Superior temporal gyrus (tissue), 1 donor: ENCODE results near the gene FAM81B.
"Not testable (repeated sequence)": the region's sequence is repeated elsewhere in the genome, so short reads cannot be mapped to it uniquely, and the experiment has no call there.

Source experiments
- DNase-seq: peaks from one replicate; pipeline ENCODE4 v3.0.0-alpha.2; 2016; ENCODE audit errors: extremely low spot score

The FAM81B gene

DNA sequence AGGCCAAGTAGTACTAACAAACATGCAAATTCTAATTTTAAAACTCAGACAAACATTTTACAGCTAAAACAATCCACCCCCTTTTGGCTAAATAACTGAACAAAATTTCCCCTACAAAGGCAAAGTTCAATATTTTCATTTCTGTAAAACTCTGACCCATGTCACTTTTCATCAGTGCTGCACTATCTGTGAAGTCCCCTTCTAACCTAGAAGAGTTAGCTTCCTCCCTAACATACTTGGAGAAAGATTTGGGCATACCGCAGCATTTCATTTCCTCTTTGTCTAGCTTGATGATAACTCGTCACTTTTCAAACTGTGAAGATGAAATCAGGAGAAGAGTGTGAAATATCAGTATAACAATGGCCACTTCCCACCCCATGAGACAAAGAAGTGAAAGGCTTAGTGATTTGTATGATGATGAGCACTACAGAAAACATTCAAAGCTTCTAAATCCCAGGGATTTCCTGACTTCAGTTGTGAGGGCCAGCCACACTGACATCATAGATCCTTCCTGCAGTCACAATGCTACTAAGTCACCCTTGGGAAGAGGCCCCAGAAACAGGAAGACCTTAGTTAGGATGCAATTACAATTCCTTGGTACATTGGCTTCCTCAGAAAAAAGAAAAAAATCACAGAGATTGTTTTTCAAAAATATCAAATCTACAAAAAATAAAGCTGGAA, at the start of gene FAM81B:
Gene FAM81B, plus strand, starts transcription at position 555 of the 681 bp plus-strand sequence. Its CDS starts 24 bp downstream, at position 579.
- DNase-seq = no peak

DNA sequence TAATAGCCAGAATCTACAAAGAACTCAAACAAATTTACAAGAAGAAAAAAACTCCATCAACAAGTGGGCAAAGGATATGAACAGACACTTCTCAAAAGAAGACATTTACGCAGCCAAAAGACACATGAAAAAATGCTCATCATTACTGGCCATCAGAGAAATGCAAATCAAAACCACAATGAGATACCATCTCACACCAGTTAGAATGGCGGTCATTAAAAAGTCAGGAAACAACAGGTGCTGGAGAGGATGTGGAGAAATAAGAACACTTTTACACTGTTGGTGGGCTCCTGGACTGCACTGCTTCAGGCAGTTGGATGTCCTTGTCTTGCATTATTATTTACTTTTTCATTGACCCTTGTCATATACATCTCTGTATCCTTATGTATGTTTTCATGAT, 49.7 kb upstream of the FAM81B start:
- not testable (repeated sequence) for DNase-seq

DNA sequence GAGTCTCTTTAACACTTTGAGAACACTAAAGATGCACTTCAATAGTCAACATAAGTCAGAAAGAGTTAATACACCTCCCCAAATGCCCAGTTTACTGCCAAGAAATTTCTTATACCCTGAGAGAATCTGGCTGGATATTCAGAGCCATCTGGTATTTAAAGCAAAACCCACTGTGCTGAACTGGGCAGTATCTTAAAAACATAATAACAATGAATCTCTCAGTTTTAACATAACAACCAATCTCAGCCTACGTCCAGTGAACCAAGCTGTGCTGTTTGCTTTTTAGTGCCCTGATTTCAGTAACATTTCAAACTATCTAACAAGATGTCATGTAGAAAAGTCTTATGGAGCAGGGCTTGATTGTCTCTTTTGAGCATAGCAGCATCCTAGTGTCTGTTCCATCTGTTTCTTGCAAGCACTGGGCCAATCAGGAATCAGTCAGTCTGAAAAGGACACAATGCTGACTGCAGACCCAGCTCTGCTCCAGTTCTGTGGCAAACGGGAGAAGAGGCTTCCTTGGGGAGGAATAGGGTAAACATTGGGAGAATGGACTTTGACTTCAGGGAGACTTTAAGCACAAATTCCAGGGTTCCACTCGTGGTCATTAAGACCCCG, 43.6 kb upstream of the FAM81B start:
- DNase-seq = no peak

DNA sequence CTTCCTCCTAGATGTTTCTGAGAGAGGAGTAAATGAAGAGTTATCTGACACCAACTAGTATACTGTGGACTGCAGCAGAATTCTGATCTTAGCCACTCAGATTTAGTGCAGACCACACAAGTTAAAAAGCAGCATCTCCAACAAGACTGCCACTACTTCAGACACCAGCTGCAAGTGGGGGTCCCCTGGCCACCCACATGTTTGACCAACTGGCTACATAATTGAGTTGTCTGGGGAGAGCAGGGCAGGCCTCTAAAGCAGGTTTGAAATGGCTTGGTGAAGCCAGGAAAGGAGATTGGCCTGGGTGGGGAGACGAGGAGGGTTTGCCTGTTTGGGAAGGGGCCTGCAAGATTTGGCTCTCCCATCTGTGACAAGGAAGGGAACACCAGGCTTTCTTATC, 40.5 kb upstream of the FAM81B start:
- DNase-seq = no peak

- DNase-seq = no peak
These were observed 38.5 kb upstream of the FAM81B start for GRCh38 chr5:95352691-95353090.

DNA sequence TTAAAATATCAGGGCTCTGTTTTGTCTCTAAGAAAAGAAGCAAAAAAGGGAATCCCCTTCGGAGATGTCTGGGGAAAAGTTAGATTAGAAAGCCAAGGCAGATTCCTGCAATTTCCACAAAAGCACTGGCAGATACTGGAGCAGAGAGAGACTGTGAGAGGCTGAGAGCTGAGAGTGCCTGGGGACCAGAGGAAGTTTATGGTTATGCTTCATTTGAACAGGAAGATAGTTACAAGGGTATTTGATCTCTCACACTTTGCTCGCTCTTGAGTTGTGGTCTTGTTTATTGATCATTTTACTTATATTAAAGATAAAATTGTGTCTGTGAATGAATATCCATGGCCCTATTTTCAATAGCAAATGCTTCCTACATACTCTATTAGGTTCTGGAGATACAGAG, 32.8 kb upstream of the FAM81B start:
- DNase-seq = no peak

DNA sequence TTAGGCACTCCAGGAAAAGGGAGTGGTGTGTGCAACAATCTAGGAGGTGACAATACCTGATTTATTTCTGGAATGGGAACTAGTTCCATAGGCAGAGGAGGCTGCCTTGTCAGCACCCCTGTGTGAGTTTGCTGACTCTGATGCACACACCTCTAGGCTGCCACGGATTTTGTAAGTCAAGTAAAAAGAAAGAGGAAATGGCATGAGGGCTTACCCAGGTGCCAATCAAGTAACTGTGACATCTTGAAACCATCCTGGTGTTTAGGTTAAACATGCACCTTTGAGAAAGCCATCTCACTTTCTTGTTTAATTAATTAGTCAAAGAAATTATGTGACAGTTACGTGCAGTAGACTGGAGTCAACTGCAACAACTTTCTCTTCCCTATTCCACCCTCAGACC, 32.3 kb upstream of the FAM81B start:
- no peak for DNase-seq

- not testable (repeated sequence) for DNase-seq
These were observed 30.5 kb upstream of the FAM81B start for GRCh38 chr5:95360667-95361066.

GRCh38 chr5:95365302-95366095, 25.7 kb upstream of the FAM81B start:
- DNase-seq = no peak

- no peak for DNase-seq
These were observed 21.4 kb upstream of the FAM81B start for GRCh38 chr5:95369782-95370181.

GRCh38 chr5:95374061-95374460, 17.1 kb upstream of the FAM81B start:
- no peak for DNase-seq

- no peak for DNase-seq
These were observed 15.6 kb upstream of the FAM81B start for GRCh38 chr5:95375591-95375990.

GRCh38 chr5:95379133-95379532, 12.0 kb upstream of the FAM81B start:
- DNase-seq = no peak

DNA sequence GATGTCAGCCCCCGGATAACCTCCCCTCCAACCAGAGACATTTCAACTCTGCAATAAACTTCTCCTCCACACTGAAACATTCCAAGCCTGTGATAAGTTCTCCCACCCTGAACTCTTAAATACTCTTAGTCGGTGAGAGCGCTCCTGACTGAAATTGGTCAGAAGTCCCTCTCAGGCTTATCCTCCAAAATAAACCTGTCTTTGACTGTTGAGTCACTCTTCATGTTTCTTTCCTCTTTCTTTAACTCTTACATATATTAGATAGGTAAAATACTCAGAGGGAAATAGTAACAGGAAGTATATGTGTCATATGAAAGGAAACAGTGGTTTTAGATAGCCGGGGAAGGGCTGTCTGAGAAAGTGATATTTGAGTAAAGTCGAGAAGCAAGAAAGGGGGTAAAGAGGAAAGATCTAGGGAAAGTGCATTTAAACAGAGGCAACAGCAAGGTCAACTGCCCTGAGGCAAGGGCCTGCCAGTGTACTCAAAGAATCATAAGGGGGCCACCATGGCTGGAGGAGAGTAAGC, 11.0 kb upstream of the FAM81B start:
- no peak for DNase-seq

GRCh38 chr5:95382801-95383200, 8.4 kb upstream of the FAM81B start:
- DNase-seq = no peak

- no peak for DNase-seq
These were observed 6.5 kb upstream of the FAM81B start for GRCh38 chr5:95384485-95385213.

DNA sequence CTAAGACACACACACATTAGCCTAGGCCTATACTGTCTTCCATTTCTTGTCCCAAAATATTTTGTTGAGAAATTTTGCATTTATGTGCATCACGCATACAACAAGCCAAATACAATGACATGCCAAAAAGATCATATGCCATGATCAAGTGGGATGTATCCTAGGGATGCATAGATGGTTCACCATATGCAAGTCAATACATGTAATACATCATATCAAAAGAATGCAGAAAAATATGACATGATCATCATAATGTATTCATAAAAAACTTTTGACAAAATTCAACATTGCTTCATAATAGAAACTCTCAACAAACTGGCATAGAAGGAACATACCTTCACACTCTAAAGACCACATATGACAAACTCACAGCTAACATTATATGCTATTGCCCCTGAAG, 5.8 kb upstream of the FAM81B start:
- no peak for DNase-seq

- not testable (repeated sequence) for DNase-seq
These were observed 799 bp downstream of the FAM81B start for GRCh38 chr5:95391965-95392364.

- DNase-seq = no peak
These were observed 1.5 kb downstream of the FAM81B start for GRCh38 chr5:95392593-95393182.

- DNase-seq = peak; percentile 24
These were observed 2.1 kb downstream of the FAM81B start for GRCh38 chr5:95393279-95393678.

GRCh38 chr5:95398989-95399388, 7.8 kb downstream of the FAM81B start:
- DNase-seq = no peak
